Activated CD4-positive, alpha-beta T cell treated with anti-CD3 and anti-CD28 coated beads, Interleukin-2, amount 50 U/mL, for 24 hours (primary cell): ENCODE measurements around the gene MYZAP.

Experiments
- DNase-seq, 2 donors: peaks; one replicate each; pipeline ENCODE4 v3.0.0-alpha.2; 2020; ENCODE audit warnings: low read depth in 1 of 2, low spot score in 1 of 2

MYZAP gene

GRCh38 chr15:57655809-57656208 is 64.1 kb downstream of the MYZAP start:
- DNase-seq = no peak

- no peak for DNase-seq
These were observed 64.7 kb downstream of the MYZAP start for GRCh38 chr15:57656434-57656833.

GRCh38 chr15:57657619-57658018 is 65.9 kb downstream of the MYZAP start:
- no peak for DNase-seq

GRCh38 chr15:57662091-57662744 is 70.5 kb downstream of the MYZAP start:
- no peak for DNase-seq

GRCh38 chr15:57662802-57663201 is 71.1 kb downstream of the MYZAP start:
- DNase-seq = no peak

GRCh38 chr15:57663262-57663661 is 71.6 kb downstream of the MYZAP start:
- DNase-seq = no peak

GRCh38 chr15:57665194-57665593 is 73.5 kb downstream of the MYZAP start:
- DNase-seq = no peak

- DNase-seq = no peak
These were observed 74.2 kb downstream of the MYZAP start for GRCh38 chr15:57665939-57666338.

GRCh38 chr15:57667171-57667849 is 75.6 kb downstream of the MYZAP start:
- no peak for DNase-seq

- DNase-seq = no peak
These were observed 76.3 kb downstream of the MYZAP start for GRCh38 chr15:57668016-57668415.

- no peak for DNase-seq
These were observed 79.9 kb downstream of the MYZAP start for GRCh38 chr15:57671636-57672035.

GRCh38 chr15:57675481-57676181 is 83.9 kb downstream of the MYZAP start:
- no peak for DNase-seq

GRCh38 chr15:57676585-57676984 is 84.9 kb downstream of the MYZAP start:
- DNase-seq = no peak

- DNase-seq = no peak
These were observed 85.5 kb downstream of the MYZAP start for GRCh38 chr15:57677204-57677603.

- no peak for DNase-seq
These were observed 88.3 kb downstream of the MYZAP start for GRCh38 chr15:57680021-57680420.

- no peak for DNase-seq
These were observed 89.3 kb downstream of the MYZAP start for GRCh38 chr15:57681011-57681410.

- DNase-seq = no peak
These were observed 91.8 kb downstream of the MYZAP start for GRCh38 chr15:57683481-57683880.

GRCh38 chr15:57684491-57685151 is 92.9 kb downstream of the MYZAP start:
- no peak for DNase-seq

GRCh38 chr15:57685306-57686095 is 93.8 kb downstream of the MYZAP start:
- DNase-seq = no peak

GRCh38 chr15:57686657-57687056 is 95.0 kb downstream of the MYZAP start:
- DNase-seq = no peak

- DNase-seq = no peak
These were observed 98.8 kb downstream of the MYZAP start for GRCh38 chr15:57690341-57690966.
